HFF-Myc (cell line): ENCODE data around the gene FMO2.

ENCODE experiments used
- DNase-seq: peaks from one replicate; pipeline ENCODE4 v3.0.0-alpha.2; 2011; ENCODE audit warnings: low read depth; ENCODE audit errors: extremely low read depth
- H3K4me3 ChIP-seq: replicated peaks from 2 replicates; pipeline ENCODE4 v1.5.1; 2011; ENCODE audit warnings: low read depth, mild to moderate bottlenecking, control low read depth, low read length
- TF ChIP-seq, protein P1 (sequence below): IDR thresholded peaks from 2 replicates; pipeline ENCODE4 v1.5.1; 2012; ENCODE audit warnings: mild to moderate bottlenecking, low read depth, low read length, control low read depth; ENCODE audit errors: missing control alignments

FMO2 gene

GRCh38 chr1:171252482-171252881 lies 67.4 kb downstream of the FMO2 start:
- no peak overlapping the region for H3K4me3 ChIP-seq
- TF ChIP-seq, protein P1, sequence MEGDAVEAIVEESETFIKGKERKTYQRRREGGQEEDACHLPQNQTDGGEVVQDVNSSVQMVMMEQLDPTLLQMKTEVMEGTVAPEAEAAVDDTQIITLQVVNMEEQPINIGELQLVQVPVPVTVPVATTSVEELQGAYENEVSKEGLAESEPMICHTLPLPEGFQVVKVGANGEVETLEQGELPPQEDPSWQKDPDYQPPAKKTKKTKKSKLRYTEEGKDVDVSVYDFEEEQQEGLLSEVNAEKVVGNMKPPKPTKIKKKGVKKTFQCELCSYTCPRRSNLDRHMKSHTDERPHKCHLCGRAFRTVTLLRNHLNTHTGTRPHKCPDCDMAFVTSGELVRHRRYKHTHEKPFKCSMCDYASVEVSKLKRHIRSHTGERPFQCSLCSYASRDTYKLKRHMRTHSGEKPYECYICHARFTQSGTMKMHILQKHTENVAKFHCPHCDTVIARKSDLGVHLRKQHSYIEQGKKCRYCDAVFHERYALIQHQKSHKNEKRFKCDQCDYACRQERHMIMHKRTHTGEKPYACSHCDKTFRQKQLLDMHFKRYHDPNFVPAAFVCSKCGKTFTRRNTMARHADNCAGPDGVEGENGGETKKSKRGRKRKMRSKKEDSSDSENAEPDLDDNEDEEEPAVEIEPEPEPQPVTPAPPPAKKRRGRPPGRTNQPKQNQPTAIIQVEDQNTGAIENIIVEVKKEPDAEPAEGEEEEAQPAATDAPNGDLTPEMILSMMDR = no peak
- no peak for DNase-seq

- no peak for DNase-seq
- TF ChIP-seq, protein P1 = no peak
- H3K4me3 ChIP-seq = no peak overlapping the region
Observed at GRCh38 chr1:171254859-171255258, 69.8 kb downstream of the FMO2 start.

DNA sequence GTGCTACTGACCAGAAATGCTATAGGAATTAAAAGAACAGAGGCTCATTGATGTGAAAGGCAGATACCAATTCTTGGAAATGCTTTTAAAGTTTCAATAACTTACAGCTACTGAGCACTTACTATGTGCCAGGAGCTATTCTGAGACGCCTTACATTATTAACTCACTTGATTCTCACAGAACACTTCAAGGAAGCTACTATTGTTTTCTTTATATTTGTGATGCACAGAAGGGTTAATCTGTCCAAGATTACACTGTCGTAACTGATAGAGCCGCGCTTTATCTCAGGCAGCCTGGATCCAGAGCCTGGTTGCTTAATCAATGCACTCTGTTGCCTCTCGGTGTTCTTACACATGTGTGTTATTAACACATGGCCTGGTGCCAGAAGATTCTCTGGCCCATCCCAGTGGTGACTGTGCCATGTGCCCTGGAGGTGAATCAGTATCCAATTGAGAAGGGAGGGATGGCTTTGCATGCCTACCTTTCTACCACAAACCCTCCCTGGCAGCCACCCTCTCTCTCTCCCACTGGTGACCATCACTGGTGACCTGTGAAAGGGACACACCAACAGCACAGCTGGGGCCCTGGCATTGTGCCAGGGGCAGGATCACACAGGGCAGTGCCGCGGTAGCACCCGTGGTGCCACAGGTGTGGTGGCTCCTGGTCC lies 72.0 kb downstream of the FMO2 start:
- no peak overlapping the region for H3K4me3 ChIP-seq
- DNase-seq = peak; percentile 73
- TF ChIP-seq, protein P1 = no peak

- DNase-seq = no peak
- H3K4me3 ChIP-seq = no peak overlapping the region
- TF ChIP-seq, protein P1 = no peak
Observed at GRCh38 chr1:171257607-171258076, 72.5 kb downstream of the FMO2 start.

DNA sequence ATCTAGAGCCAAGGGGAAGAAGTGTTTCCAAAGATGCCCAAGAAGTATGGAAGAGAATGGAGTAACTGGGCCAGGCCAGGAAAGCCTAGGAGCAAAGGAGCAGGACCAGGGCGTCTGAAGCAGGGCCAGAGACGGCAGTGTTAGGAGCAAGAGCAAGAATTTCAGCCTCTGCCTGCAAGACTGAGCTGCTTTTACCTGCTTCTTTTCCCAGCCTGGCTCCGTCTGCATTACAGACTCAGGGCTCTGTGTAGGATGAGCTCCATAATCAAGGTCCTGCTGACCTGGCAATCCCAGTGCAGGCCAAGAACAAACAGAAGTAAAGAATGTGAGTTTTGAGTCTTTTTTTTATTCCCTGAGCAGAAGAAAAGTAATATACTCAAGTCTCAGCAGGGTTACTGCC lies 73.3 kb downstream of the FMO2 start:
- H3K4me3 ChIP-seq = no peak overlapping the region
- no peak for DNase-seq
- TF ChIP-seq, protein P1 = no peak

GRCh38 chr1:171258943-171259342 lies 73.8 kb downstream of the FMO2 start:
- TF ChIP-seq, protein P1 = no peak
- H3K4me3 ChIP-seq = no peak overlapping the region
- no peak for DNase-seq
